ENCODE measurements around the gene ZNF839. TPM values are rescaled to one million over a fixed set of nuclear protein-coding genes. Genes with fewer than 3 reads are reported as not detected.

The ZNF839 gene
- polyA plus RNA-seq, 3 donors = 0.47 to 17.0 (median 1.7) TPM

- Mint-ChIP-seq H3K36me3 (peaks cover 30 to 42% of the 10 kb centered on the region in 2 donors), H3K9me3 (no peaks in the 10 kb centered on the region), H3K4me1 (peaks cover 8% of the 10 kb centered on the region), H3K27me3 (ENCODE audit: low read depth in 3 of 3) (peaks cover 0 to 2% (median 1%) of the 10 kb centered on the region in 3 donors), H3K4me3 (no peak overlapping the region), H3K27ac (no peak overlapping the region)
- H3K4me3 ChIP-seq (replicated peaks in 1 of 3; ENCODE audit: low read depth in 2 of 3, low read length in 3 of 3) = no peak overlapping the region
- no peak overlapping the region for H3K27ac ChIP-seq (ENCODE audit: low read depth in 1 of 2, low read length in 2 of 2)
- no peak overlapping the region for H2AFZ ChIP-seq (ENCODE audit: insufficient read depth, low read depth, low read length, poor library complexity, severe bottlenecking)
- no peak for DNase-seq
- H4K20me1 ChIP-seq (ENCODE audit: insufficient read depth, low read length) = no peaks in the 10 kb centered on the region
- H3K27me3 ChIP-seq (ENCODE audit: control insufficient read depth in 2 of 2, insufficient read depth in 2 of 2, low read length in 2 of 2) = no peaks in the 10 kb centered on the region
- no peaks in the 10 kb centered on the region for H3K4me1 ChIP-seq (ENCODE audit: control insufficient read depth in 1 of 2, insufficient read depth in 2 of 2, low read length in 2 of 2)
- intact Hi-C loops (cut with micrococcal nuclease) = no loop called here
- TF ChIP-seq CTCF (IDR thresholded peaks at IDR 0.05) = no peak
- no peak overlapping the region for H3K9ac ChIP-seq (ENCODE audit: insufficient read depth, low read length, poor library complexity, severe bottlenecking)
- H3K9me3 ChIP-seq (replicated peaks in 1 of 2; ENCODE audit: control insufficient read depth in 1 of 2, insufficient read depth in 1 of 2, low read length in 2 of 2) = no peaks in the 10 kb centered on the region
- peaks cover 0 to 22% of the 10 kb centered on the region in 2 donors for H3K36me3 ChIP-seq (replicated peaks in 1 of 2; ENCODE audit: control insufficient read depth in 1 of 2, insufficient read depth in 2 of 2, low read length in 2 of 2)
- H3K4me2 ChIP-seq (replicated peaks; ENCODE audit: extremely low read depth, low read length, poor library complexity, severe bottlenecking) = no peak overlapping the region
- 100% methylated on average over 1 of the region's 8 CpGs for WGBS (ENCODE audit: insufficient coverage)
- no peaks in the 10 kb centered on the region for H3K79me2 ChIP-seq (ENCODE audit: insufficient read depth, low read length)
Measured at GRCh38 chr14:102330806-102331205, 11.3 kb downstream of the ZNF839 start.

DNA sequence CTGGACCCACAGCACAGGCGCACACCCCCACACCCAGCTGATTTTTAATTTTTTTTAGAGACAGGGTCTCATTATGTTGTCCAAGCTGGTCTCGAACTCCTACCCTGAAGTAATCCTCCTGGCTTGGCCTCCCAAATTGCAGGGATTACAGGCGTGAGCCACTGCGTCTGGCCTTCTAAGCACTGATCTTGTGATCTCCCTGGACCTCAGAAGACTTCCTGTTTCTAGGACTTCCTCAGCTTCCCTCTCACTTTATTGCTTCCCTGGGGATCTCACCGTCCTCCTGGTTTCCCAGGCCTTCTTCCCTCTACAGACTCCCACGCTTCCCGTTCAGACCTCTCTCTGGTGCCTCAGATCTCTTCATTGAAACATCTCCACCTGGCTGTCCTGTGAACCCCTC lies 13.8 kb downstream of the ZNF839 start:
- Mint-ChIP-seq H3K4me3 (no peak overlapping the region), H3K36me3 (peaks cover 40 to 59% of the 10 kb centered on the region in 2 donors), H3K4me1 (peaks cover 12% of the 10 kb centered on the region), H3K27ac (peak overlapping the region in 5 of 7 donors; percentile 3 to 80 (median 19)), H3K9me3 (peaks cover 0 to 3% (median 0%) of the 10 kb centered on the region in 7 donors), H3K27me3 (ENCODE audit: low read depth in 3 of 3) (peaks cover 0 to 2% (median 1%) of the 10 kb centered on the region in 3 donors)
- Histone ChIP-seq H3K9me3 (replicated peaks in 1 of 2; ENCODE audit: control insufficient read depth in 1 of 2, insufficient read depth in 1 of 2, low read length in 2 of 2) (no peaks in the 10 kb centered on the region), H3K4me1 (ENCODE audit: control insufficient read depth in 1 of 2, insufficient read depth in 2 of 2, low read length in 2 of 2) (no peaks in the 10 kb centered on the region), H3K36me3 (replicated peaks in 1 of 2; ENCODE audit: control insufficient read depth in 1 of 2, insufficient read depth in 2 of 2, low read length in 2 of 2) (peaks cover 4 to 34% of the 10 kb centered on the region in 2 donors), H3K4me3 (replicated peaks in 1 of 3; ENCODE audit: low read depth in 2 of 3, low read length in 3 of 3) (no peak overlapping the region), H2AFZ (ENCODE audit: insufficient read depth, low read depth, low read length, poor library complexity, severe bottlenecking) (no peak overlapping the region), H3K9ac (ENCODE audit: insufficient read depth, low read length, poor library complexity, severe bottlenecking) (no peak overlapping the region), H3K4me2 (replicated peaks; ENCODE audit: extremely low read depth, low read length, poor library complexity, severe bottlenecking) (no peak overlapping the region), H3K79me2 (ENCODE audit: insufficient read depth, low read length) (no peaks in the 10 kb centered on the region), H3K27me3 (ENCODE audit: control insufficient read depth in 2 of 2, insufficient read depth in 2 of 2, low read length in 2 of 2) (no peaks in the 10 kb centered on the region), H3K27ac (ENCODE audit: low read depth in 1 of 2, low read length in 2 of 2) (peak overlapping the region in 1 of 2 donors; percentile 41), H4K20me1 (ENCODE audit: insufficient read depth, low read length) (no peaks in the 10 kb centered on the region)
- WGBS (ENCODE audit: insufficient coverage) = 83% methylated on average over 7 of the region's 7 CpGs
- no peak for TF ChIP-seq CTCF (IDR thresholded peaks at IDR 0.05)
- intact Hi-C loops (cut with micrococcal nuclease) = no loop called here
- no peak for DNase-seq

All from CD14-positive monocyte (primary cell).